Tibial nerve (tissue), 4 donors: ENCODE results near the gene ARGLU1. TPM values are rescaled to one million over a fixed set of nuclear protein-coding genes. Genes with fewer than 3 reads are reported as not detected.
A peak's percentile ranks its signal among the peaks of the same experiment; 100 is the strongest.

Source experiments
- DNase-seq, 2 donors: peaks; one replicate each; pipeline ENCODE4 v3.0.0-alpha.2; 2019; ENCODE audit warnings: low spot score in 2 of 2
- H3K27ac ChIP-seq, 4 donors: fragments of 200-600 bp; sonication (generic) in 3 of 4; one replicate each; pipeline ENCODE4 v1.5.1; 2017 to 2019; ENCODE audit warnings: mild to moderate bottlenecking in 1 of 4
- H3K27me3 ChIP-seq, 2 donors: fragments of 200-600 bp; sonication (generic) in 1 of 2; one replicate each; pipeline versions ENCODE4 v1.5.1 to v1.6.0; 2017 to 2019
- H3K36me3 ChIP-seq, 3 donors: fragments of 200-600 bp; sonication (generic); one replicate each; pipeline ENCODE4 v1.5.1; 2018 to 2019
- H3K4me1 ChIP-seq, 4 donors: fragments of 200-600 bp; sonication (generic) in 3 of 4; one replicate each; pipeline ENCODE4 v1.5.1; 2017 to 2019
- H3K4me3 ChIP-seq, 4 donors: fragments of 200-600 bp; sonication (generic) in 3 of 4; one replicate each; pipeline ENCODE4 v1.5.1; 2017 to 2019; ENCODE audit warnings: mild to moderate bottlenecking in 1 of 4, moderate library complexity in 1 of 4
- H3K9me3 ChIP-seq, 4 donors: fragments of 200-600 bp; sonication (generic) in 3 of 4; one replicate each; pipeline ENCODE4 v1.5.1; 2017 to 2019
- EP300 ChIP-seq, 2 donors: sonication (generic); formaldehyde crosslinking; IDR thresholded peaks; one replicate each; pipeline ENCODE4 v1.6.1; 2017; ENCODE audit warnings: antibody characterized with exemption in 2 of 2, mild to moderate bottlenecking in 1 of 2
- POLR2A ChIP-seq, 2 donors: fragments of 450-650 bp; IDR thresholded peaks; one replicate each; pipeline ENCODE4 v1.6.1; 2017; ENCODE audit warnings: antibody characterized with exemption in 2 of 2, mild to moderate bottlenecking in 2 of 2, moderate library complexity in 2 of 2
- WGBS, 2 donors: methylation state at CpG; one replicate each; pipeline ENCODE4 v1.1.5; 2018; 5-methylcytosine and 5-hydroxymethylcytosine counted together
- total RNA-seq, 4 donors: library from RNA; depleted of rRNA; stranded (reverse); fragments of >200 nt; gene quantifications; one replicate each; pipeline ENCODE4 v1.1.0, GENCODE V29; 2016
- TF ChIP-seq, protein P1 (sequence below), 5 experiments: fragments of 200-600 bp in 3 of 5; fragments of 450-650 bp in 2 of 5; sonication (generic) in 3 of 5; IDR thresholded peaks; one replicate each; pipeline ENCODE4 v1.5.1; 2016 to 2019; ENCODE audit warnings: antibody characterized with exemption in 5 of 5, mild to moderate bottlenecking in 3 of 5, moderate library complexity in 2 of 5

Gene ARGLU1
- total RNA-seq, 4 donors from 2014 or later, result 115 to 148 (median 138) TPM

GRCh38 chr13:106507560-106508274, 60.2 kb downstream of the ARGLU1 start:
- H3K4me3 ChIP-seq, result peak overlapping the region in 2 of 4 donors; percentile 9 to 11
- 43 to 47% methylated on average over 11 of the region's 11 CpGs for WGBS, 2 donors

GRCh38 chr13:106506286-106506685, 61.7 kb downstream of the ARGLU1 start:
- peaks cover 0 to 13% (median 0%) of the 10 kb centered on the region in 4 donors for H3K4me1 ChIP-seq

More at GRCh38 chr13:106507560-106508274, 60.2 kb downstream of the ARGLU1 start:
- Histone ChIP-seq H3K36me3 (peaks cover 0 to 12% (median 0%) of the 10 kb centered on the region in 3 donors), H3K27ac (peak overlapping the region; percentile 17 to 75 (median 66)), H3K9me3 (no peaks in the 10 kb centered on the region), H3K27me3 (no peaks in the 10 kb centered on the region), H3K4me1 (peaks cover 0 to 13% (median 0%) of the 10 kb centered on the region in 4 donors)
- TF ChIP-seq POLR2A (IDR thresholded peaks at IDR 0.05) (no peak), EP300 (IDR thresholded peaks at IDR 0.05) (peak in 1 of 2 donors; percentile 35)
- TF ChIP-seq, protein P1, sequence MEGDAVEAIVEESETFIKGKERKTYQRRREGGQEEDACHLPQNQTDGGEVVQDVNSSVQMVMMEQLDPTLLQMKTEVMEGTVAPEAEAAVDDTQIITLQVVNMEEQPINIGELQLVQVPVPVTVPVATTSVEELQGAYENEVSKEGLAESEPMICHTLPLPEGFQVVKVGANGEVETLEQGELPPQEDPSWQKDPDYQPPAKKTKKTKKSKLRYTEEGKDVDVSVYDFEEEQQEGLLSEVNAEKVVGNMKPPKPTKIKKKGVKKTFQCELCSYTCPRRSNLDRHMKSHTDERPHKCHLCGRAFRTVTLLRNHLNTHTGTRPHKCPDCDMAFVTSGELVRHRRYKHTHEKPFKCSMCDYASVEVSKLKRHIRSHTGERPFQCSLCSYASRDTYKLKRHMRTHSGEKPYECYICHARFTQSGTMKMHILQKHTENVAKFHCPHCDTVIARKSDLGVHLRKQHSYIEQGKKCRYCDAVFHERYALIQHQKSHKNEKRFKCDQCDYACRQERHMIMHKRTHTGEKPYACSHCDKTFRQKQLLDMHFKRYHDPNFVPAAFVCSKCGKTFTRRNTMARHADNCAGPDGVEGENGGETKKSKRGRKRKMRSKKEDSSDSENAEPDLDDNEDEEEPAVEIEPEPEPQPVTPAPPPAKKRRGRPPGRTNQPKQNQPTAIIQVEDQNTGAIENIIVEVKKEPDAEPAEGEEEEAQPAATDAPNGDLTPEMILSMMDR (IDR thresholded peaks at IDR 0.05), result no peak
- DNase-seq, result no peak

DNA sequence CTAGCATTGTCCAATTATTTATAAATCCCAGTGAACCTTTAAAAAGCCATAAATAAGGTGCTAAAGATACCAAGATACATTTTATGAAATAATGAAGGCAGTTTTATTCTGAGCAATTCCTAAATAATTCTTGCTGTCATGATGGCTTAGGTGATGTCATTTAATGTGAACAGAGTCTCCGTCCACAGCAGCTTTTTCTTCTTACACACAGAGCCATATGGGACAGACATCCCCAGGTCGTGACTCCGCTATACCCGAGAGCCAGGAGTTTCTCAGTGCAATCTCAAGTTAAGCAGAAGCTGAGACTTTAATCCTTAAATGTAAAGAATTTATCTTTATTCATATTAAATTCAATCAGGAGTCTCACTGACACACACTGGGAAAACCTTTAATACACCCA, 62.2 kb downstream of the ARGLU1 start:
- H3K4me3 ChIP-seq, result no peak overlapping the region
- H3K27ac ChIP-seq, result peak overlapping the region in 1 of 4 donors; percentile 71
- H3K27me3 ChIP-seq, result no peaks in the 10 kb centered on the region
- H3K4me1 ChIP-seq, result peaks cover 0 to 13% (median 0%) of the 10 kb centered on the region in 4 donors
- H3K36me3 ChIP-seq, result peaks cover 0 to 6% (median 0%) of the 10 kb centered on the region in 3 donors
- WGBS, 2 donors, result 87 to 89% methylated on average over 4 of the region's 4 CpGs
- TF ChIP-seq EP300 (IDR thresholded peaks at IDR 0.05) (no peak), POLR2A (IDR thresholded peaks at IDR 0.05) (no peak)
- TF ChIP-seq, protein P1 (IDR thresholded peaks at IDR 0.05), result no peak
- H3K9me3 ChIP-seq, result no peaks in the 10 kb centered on the region
- DNase-seq, result no peak

More at GRCh38 chr13:106506286-106506685, 61.7 kb downstream of the ARGLU1 start:
- 53 to 56% methylated on average over 2 of the region's 2 CpGs for WGBS, 2 donors
- H3K27me3 ChIP-seq, result no peaks in the 10 kb centered on the region
- TF ChIP-seq, protein P1 (IDR thresholded peaks at IDR 0.05), result no peak
- TF ChIP-seq POLR2A (IDR thresholded peaks at IDR 0.05) (no peak), EP300 (IDR thresholded peaks at IDR 0.05) (no peak)
- no peak overlapping the region for H3K4me3 ChIP-seq
- H3K36me3 ChIP-seq, result peaks cover 0 to 8% (median 0%) of the 10 kb centered on the region in 3 donors
- peak overlapping the region in 2 of 4 donors; percentile 6 to 71 for H3K27ac ChIP-seq
- no peak for DNase-seq
- no peaks in the 10 kb centered on the region for H3K9me3 ChIP-seq

DNA sequence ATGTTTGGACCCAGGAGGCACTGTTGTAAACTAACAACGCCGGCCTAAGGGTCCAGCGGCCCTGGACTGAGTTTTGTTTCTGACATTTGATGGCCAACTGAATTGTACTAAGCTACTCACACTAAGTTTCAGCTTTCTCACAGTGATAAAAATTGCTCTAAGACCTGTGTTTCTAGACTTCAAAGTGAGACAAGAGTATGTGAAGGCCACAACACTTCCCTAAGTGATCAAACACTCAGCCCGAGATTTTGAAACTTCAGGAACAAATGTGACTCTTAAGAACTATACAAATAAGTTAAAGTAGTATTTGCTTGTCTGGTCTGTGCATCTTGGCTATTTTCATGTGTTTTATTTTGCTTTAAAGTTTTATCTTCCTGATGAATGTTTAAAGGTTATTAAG, 62.6 kb downstream of the ARGLU1 start:
- Histone ChIP-seq H3K36me3 (peaks cover 0 to 1% (median 0%) of the 10 kb centered on the region in 3 donors), H3K4me1 (peaks cover 0 to 13% (median 0%) of the 10 kb centered on the region in 4 donors), H3K27me3 (no peaks in the 10 kb centered on the region), H3K27ac (no peak overlapping the region), H3K4me3 (no peak overlapping the region), H3K9me3 (no peaks in the 10 kb centered on the region)
- no peak for DNase-seq
- TF ChIP-seq EP300 (IDR thresholded peaks at IDR 0.05) (no peak), POLR2A (IDR thresholded peaks at IDR 0.05) (no peak)
- TF ChIP-seq, protein P1 (IDR thresholded peaks at IDR 0.05), result no peak
- whole genome bisulfite sequencing, 2 donors, result 78 to 92% methylated on average over 4 of the region's 4 CpGs
